Rectal smooth muscle tissue (tissue), 1 donor: Measurements from ENCODE around the gene ARRDC4.
"Not testable (repeated sequence)": the region's sequence is repeated elsewhere in the genome, so short reads cannot be mapped to it uniquely, and the experiment has no call there.

Source experiments
- H3K27ac ChIP-seq: one replicate; pipeline ENCODE4 v1.7.0; 2013; ENCODE audit warnings: low read depth, low read length, inconsistent platforms
- H3K27me3 ChIP-seq: one replicate; pipeline ENCODE4 v1.7.0; 2013; ENCODE audit warnings: low read length; ENCODE audit not compliant: control insufficient read depth, insufficient read depth
- H3K36me3 ChIP-seq: one replicate; pipeline ENCODE4 v1.7.0; 2013; ENCODE audit warnings: low read length; ENCODE audit not compliant: control insufficient read depth, insufficient read depth
- H3K4me1 ChIP-seq: one replicate; pipeline ENCODE4 v1.7.0; 2013; ENCODE audit warnings: low read length; ENCODE audit not compliant: control insufficient read depth, insufficient read depth
- H3K4me3 ChIP-seq: one replicate; pipeline ENCODE4 v1.7.0; 2013; ENCODE audit warnings: low read length
- H3K9ac ChIP-seq: one replicate; pipeline ENCODE4 v1.7.0; 2013; ENCODE audit warnings: low read length

The ARRDC4 gene

DNA sequence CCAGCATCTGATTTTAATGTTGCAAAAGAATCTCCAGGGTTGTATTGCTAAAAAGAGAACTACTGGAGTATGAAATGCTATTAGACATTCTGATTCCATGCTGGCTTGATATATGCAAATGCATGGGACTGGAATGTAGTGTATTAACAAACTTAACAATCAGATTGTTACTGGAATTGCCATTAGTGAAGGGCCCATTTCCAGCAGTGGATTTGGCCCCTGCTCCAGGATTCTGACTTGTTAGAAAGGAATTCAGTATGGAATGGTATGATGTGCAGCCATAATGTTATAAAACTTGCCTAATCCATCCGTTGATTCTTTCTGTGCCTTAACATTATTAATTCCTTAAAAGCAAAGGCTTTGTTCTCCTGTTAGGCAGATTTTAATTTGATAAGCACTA is 7.9 kb downstream of the ARRDC4 start:
- H3K4me3 ChIP-seq: no peak overlapping the region
- peaks cover 19% of the 10 kb centered on the region for H3K4me1 ChIP-seq
- H3K27ac ChIP-seq: no peak overlapping the region
- no peak overlapping the region for H3K9ac ChIP-seq
- no peaks in the 10 kb centered on the region for H3K27me3 ChIP-seq
- H3K36me3 ChIP-seq: peaks cover 14% of the 10 kb centered on the region

DNA sequence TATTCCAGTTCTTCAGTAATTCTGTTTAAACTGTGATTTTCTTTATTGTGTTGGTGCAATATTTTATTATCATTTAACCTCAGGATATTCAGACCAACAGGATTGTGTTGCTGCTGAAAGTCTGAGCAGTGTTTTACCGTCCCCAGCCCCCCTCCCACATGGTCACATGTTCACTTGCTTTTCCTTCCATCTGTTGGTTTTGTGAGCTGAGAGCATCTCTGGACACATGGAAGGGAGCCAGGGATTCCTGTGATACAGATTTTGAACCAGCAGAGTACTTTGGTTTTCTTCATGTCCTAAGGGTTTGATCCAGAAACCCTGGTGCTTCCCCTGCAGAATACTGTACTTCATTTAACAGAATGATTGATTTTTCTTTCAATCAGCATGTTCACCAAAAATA is 11.9 kb downstream of the ARRDC4 start:
- H3K36me3 ChIP-seq: peaks cover 11% of the 10 kb centered on the region

DNA sequence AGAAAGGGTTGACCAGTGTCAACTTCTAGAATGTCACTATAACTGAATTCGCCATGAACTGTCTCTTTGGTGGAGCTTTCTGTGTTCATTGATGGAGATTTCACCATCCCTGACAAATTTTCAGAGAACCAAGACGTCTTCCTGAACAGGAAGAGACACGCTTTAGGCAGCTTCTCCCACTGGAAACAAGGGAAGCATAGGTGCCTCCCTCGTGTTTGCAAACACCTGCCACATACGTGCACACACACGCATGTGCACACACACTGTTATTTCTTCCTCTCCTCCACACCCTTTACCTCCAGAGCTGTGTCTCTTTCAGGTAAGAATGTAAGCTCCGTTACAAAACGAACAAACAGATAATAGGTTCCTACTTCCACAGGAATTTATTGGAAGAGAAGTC is 15.6 kb downstream of the ARRDC4 start:
- Histone ChIP-seq H3K36me3 (peaks cover 7% of the 10 kb centered on the region), H3K27me3 (no peaks in the 10 kb centered on the region), H3K27ac (no peak overlapping the region), H3K4me1 (peaks cover 10% of the 10 kb centered on the region), H3K4me3 (no peak overlapping the region), H3K9ac (no peak overlapping the region)

More for the DNA sequence above, 11.9 kb downstream of the ARRDC4 start:
- Histone ChIP-seq H3K4me1 (peaks cover 9% of the 10 kb centered on the region), H3K27ac (no peak overlapping the region), H3K27me3 (no peaks in the 10 kb centered on the region), H3K9ac (no peak overlapping the region), H3K4me3 (no peak overlapping the region)

DNA sequence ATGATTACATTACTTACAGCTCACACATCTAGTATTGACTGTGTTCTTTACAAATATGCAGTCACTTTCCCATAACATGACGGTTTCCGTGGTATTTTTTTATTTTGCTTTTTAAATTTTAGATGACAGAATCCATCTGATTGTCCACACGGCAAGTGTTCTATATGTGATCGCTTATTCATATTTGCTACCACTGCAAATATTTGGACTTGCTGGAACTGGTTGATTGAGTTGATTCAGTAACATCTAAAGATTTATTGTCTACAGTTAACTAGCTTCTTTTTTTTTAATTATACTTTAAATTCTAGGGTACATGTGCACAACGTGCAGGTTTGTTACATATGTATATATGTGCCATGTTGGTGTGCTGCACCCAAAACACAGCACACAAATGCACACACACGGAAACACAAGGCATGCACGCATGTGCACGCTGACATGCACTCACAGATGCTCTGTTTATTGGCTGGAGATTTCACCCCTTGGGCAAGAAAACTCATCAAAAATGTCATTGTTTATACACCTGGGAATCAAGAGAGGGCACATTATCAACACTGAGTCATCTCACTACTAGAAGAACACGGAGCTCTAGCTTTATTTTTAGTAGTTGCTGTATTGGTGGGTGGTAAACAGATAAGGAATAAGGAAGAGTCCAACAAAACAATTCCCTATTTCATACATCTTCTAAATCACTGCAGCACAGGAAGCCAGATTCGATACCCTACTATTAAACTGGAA is 16.4 kb downstream of the ARRDC4 start:
- Histone ChIP-seq H3K27me3 (no peaks in the 10 kb centered on the region), H3K4me1 (peaks cover 10% of the 10 kb centered on the region), H3K4me3 (no peak overlapping the region), H3K9ac (no peak overlapping the region), H3K36me3 (no peaks in the 10 kb centered on the region), H3K27ac (peak overlapping the region; percentile 31)

DNA sequence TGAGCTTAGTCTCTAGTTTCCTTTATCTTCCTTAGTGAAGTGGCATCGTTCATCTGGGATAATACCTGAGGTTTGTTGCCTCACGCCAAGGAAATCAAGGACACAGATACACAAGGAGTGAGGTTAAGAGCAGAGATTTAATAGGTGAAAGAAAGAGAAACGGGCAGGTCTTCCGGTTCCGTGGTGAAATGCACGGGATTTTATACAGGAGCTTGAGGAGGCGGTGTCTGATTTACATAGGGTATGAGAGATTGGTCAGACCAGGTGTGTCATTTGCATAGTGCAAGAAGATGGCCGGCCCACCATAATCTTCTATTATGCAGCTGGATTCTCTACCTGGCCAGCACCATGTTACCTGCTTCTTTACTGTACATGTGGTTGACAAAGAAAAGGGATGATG is 17.2 kb downstream of the ARRDC4 start:
- H3K36me3 ChIP-seq: no peaks in the 10 kb centered on the region
- peak overlapping the region; percentile 31 for H3K27ac ChIP-seq
- no peaks in the 10 kb centered on the region for H3K27me3 ChIP-seq
- peaks cover 6% of the 10 kb centered on the region for H3K4me1 ChIP-seq
- H3K4me3 ChIP-seq: no peak overlapping the region
- no peak overlapping the region for H3K9ac ChIP-seq

DNA sequence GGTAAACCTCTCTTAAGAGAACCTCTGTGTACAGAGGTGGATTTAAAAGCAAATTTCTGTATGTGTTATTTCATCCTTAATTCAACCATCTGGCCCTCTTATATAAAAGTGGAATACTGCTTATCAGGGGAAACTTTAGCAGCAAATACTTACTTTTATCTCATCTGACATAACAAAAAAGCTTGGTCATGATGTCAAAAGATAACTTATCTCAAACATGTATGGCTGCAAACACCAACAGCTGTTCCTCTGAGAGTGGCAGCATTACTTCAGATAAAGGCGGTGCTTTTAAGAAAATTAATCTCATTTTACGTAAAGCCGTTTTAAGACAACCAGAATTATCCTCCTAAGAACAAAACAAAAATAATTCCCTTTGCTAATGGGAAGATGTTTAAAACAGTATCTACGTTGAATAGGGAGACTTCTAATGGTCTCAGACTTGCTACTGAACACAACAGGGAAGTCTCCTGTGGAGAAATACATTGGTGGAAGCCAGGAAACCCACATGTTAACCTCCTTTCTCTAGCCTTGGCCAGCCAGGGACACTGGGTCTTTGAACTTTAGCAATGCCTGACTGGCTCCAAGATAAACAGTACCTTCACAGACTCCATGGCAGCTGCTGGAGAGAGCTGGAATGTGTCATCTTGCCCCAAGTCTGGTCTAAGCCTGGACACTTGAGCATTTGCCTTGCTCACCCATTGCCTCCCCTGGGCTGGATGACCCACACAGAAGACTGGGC is 18.1 kb downstream of the ARRDC4 start:
- Histone ChIP-seq H3K27ac (no peak overlapping the region), H3K4me1 (peaks cover 6% of the 10 kb centered on the region), H3K27me3 (no peaks in the 10 kb centered on the region), H3K9ac (no peak overlapping the region), H3K4me3 (no peak overlapping the region), H3K36me3 (no peaks in the 10 kb centered on the region)

DNA sequence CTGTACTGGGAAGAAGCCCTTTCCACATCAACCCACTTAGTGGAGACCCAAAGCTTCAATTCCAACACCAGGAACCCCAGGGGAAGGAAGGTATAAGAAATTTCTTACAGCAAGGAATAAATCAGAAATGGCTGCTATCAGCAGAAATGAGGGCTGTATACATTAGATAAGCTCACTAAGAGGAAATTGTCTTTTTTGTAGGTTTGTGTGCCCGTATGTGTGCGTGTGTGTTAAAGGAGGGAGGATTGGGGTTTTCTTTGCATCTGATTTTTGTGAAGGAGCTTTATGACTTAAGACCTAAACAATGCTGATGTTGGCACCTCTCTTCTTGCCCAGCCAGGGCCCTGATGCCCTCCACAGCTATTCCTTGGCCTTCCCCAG is 18.6 kb downstream of the ARRDC4 start:
- H3K36me3 ChIP-seq: no peaks in the 10 kb centered on the region
- H3K27me3 ChIP-seq: no peaks in the 10 kb centered on the region
- peaks cover 6% of the 10 kb centered on the region for H3K4me1 ChIP-seq
- no peak overlapping the region for H3K9ac ChIP-seq
- no peak overlapping the region for H3K27ac ChIP-seq
- no peak overlapping the region for H3K4me3 ChIP-seq

DNA sequence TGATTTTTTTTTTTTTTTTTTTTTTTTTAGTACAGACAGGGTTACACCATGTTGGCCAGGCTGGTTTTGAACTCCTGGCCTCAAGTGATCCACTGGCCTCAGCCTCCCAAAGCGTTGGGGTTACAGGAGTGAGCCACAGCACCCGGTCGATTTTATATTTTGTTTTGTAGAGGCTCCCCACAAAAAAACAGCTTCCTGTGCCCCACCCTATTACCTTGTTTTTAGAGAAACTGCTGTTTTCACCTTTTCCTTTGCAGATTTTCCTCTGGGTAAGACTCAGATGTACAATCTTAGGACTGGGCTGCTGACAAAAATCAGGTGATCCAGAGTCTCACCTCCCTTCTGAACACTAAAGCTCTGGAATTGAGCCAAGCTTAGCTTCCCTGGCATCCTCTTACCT is 20.6 kb downstream of the ARRDC4 start:
- H3K27me3 ChIP-seq: no peaks in the 10 kb centered on the region
- peak overlapping the region; percentile 43 for H3K27ac ChIP-seq
- peaks cover 6% of the 10 kb centered on the region for H3K4me1 ChIP-seq
- H3K9ac ChIP-seq: no peak overlapping the region
- H3K36me3 ChIP-seq: no peaks in the 10 kb centered on the region
- H3K4me3 ChIP-seq: no peak overlapping the region

DNA sequence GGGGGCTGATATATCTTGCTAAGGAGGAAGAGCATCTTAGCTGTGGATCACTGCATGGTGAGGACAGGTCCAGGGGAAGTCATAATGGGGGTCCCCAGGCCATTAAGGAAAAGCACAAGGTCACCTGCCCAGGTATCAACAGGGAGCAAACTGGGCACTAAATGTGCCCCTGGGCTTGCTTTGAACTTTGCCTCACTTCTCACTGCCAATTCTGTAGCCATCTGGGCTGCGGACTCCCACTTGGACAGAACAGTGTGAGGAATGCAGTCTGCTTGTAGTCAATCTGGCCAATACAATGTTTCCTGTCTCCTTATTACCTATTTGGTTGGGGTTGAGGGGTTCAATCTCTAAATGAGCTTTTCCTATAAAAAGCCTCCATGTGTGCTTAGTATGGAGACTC is 21.3 kb downstream of the ARRDC4 start:
- no peaks in the 10 kb centered on the region for H3K36me3 ChIP-seq
- no peaks in the 10 kb centered on the region for H3K27me3 ChIP-seq
- peaks cover 6% of the 10 kb centered on the region for H3K4me1 ChIP-seq
- H3K4me3 ChIP-seq: no peak overlapping the region
- H3K27ac ChIP-seq: peak overlapping the region; percentile 43
- H3K9ac ChIP-seq: no peak overlapping the region

DNA sequence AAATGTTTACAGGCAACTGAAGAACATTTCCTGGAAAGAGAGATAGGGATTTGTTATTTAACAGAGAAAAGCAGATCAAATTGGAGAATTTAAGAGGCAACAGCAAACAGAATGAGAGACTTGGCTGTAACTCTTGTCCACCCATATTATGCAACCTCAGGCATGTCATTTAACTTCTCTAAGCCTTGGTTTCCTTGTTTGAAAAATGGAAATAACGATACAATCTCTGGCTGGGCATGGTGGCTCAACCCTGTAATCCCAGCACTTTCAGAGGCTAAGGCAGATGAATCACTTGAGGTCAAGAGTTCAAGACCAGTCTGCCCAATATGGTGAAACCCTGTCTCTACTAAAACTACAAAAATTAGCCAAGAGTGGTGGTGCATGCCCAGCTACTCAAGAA is 23.7 kb downstream of the ARRDC4 start:
- no peak overlapping the region for H3K9ac ChIP-seq
- no peaks in the 10 kb centered on the region for H3K4me1 ChIP-seq
- no peak overlapping the region for H3K27ac ChIP-seq
- no peaks in the 10 kb centered on the region for H3K36me3 ChIP-seq
- H3K4me3 ChIP-seq: no peak overlapping the region
- no peaks in the 10 kb centered on the region for H3K27me3 ChIP-seq

DNA sequence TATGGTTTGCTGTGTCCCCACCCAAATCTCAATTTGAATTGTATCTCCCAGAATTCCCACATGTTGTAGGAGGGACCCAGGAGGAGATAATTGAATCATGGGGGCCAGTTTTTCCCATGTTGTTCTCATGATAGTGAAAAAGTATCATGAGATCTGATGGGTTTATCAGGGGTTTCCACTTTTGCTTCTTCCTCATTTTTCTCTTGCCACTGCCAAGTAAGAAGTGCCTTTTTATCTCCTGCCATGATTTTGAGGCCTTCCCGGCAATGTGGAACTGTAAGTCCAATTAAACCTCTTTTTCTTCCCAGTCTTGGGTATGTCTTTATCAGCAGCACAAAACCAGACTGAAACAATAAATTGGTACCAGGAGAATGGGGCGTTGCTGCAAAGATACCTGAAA is 25.5 kb downstream of the ARRDC4 start:
- not testable (repeated sequence) for H3K4me1 ChIP-seq, H3K9ac ChIP-seq, H3K27ac ChIP-seq, H3K4me3 ChIP-seq, H3K27me3 ChIP-seq, H3K36me3 ChIP-seq

DNA sequence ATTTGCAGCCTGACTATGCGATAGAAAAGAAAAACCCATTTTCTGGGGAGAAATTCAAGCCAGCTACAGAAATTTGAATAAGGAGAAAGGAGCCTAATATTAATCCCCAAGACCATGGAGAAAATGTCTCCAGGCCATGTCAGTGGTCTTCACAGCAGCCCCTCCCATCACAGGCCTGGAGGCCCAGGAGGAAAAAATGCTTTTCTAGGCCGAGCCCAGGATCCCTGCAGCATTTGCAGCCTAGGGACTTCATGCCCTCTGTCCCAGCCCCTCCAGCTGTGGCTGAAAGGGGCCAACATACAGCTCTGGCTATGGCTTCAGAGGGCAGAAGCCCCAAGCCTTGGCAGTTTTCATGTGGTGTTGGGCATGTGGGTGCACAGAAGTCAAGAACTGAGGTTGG is 26.3 kb downstream of the ARRDC4 start:
- Histone ChIP-seq H3K27ac (no peak overlapping the region), H3K4me1 (no peaks in the 10 kb centered on the region), H3K27me3 (no peaks in the 10 kb centered on the region), H3K36me3 (no peaks in the 10 kb centered on the region), H3K4me3 (no peak overlapping the region), H3K9ac (no peak overlapping the region)

DNA sequence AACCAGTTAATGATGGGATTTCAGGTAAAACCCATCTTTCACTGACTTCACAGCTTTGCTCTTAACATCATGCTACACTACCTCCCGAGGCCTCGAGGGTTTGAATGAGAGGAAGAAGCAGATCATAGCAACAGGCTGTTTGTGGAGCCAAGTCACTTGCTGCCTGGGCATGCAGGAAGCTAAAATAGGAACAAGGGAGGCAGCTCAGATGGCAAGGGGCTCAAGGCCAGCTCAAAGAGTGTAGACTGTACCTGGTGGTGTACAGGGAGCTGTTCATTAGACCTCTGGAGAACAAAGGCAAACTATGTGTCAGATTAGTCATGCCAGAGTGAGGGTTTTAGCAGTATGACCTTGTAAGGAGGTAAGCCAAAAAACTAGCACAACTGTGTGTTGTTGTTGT is 28.8 kb downstream of the ARRDC4 start:
- no peaks in the 10 kb centered on the region for H3K27me3 ChIP-seq
- no peak overlapping the region for H3K4me3 ChIP-seq
- no peaks in the 10 kb centered on the region for H3K36me3 ChIP-seq
- no peaks in the 10 kb centered on the region for H3K4me1 ChIP-seq
- H3K9ac ChIP-seq: no peak overlapping the region
- H3K27ac ChIP-seq: no peak overlapping the region
